Subcutaneous abdominal adipose tissue (tissue), 5 donors: ENCODE results near the gene KIF21B.

ENCODE experiments used
- H3K27ac ChIP-seq: one replicate; pipeline ENCODE4 v1.7.0; 2013; ENCODE audit warnings: low read depth, mild to moderate bottlenecking, inconsistent platforms, low read length, moderate library complexity
- H3K27me3 ChIP-seq, 5 donors: one replicate each; pipeline ENCODE4 v1.7.0; 2013; ENCODE audit warnings: low read length in 5 of 5, inconsistent platforms in 1 of 5; ENCODE audit not compliant: control insufficient read depth in 5 of 5, insufficient read depth in 4 of 5
- H3K36me3 ChIP-seq, 5 donors: one replicate each; pipeline ENCODE4 v1.7.0; 2013; ENCODE audit warnings: low read length in 5 of 5; ENCODE audit not compliant: control insufficient read depth in 5 of 5, insufficient read depth in 5 of 5
- H3K4me1 ChIP-seq, 5 donors: one replicate each; pipeline ENCODE4 v1.7.0; 2013; ENCODE audit warnings: low read length in 5 of 5, mild to moderate bottlenecking in 3 of 5, moderate library complexity in 1 of 5; ENCODE audit not compliant: control insufficient read depth in 5 of 5, insufficient read depth in 5 of 5
- H3K4me3 ChIP-seq, 5 donors: one replicate each; pipeline ENCODE4 v1.7.0; 2013; ENCODE audit warnings: low read length in 5 of 5, low read depth in 1 of 5
- H3K9ac ChIP-seq, 5 donors: one replicate each; pipeline ENCODE4 v1.7.0; 2013; ENCODE audit warnings: low read length in 5 of 5, mild to moderate bottlenecking in 4 of 5, moderate library complexity in 3 of 5
- H3K9me3 ChIP-seq, 5 donors: one replicate each; pipeline ENCODE4 v1.7.0; 2013; ENCODE audit warnings: low read length in 5 of 5; ENCODE audit not compliant: control insufficient read depth in 5 of 5
- donor health status: healthy.
- donor health status: healthy.
- donor health status: healthy.
- donor health status: healthy.
- donor health status: healthy.

KIF21B gene

GRCh38 chr1:200988693-200989092 is 34.8 kb downstream of the KIF21B start:
- Histone ChIP-seq H3K9me3 (no peaks in the 10 kb centered on the region), H3K27ac (no peak overlapping the region), H3K36me3 (peaks cover 0 to 27% (median 0%) of the 10 kb centered on the region in 5 donors), H3K4me1 (peaks cover 0 to 3% (median 0%) of the 10 kb centered on the region in 5 donors), H3K4me3 (no peak overlapping the region), H3K9ac (no peak overlapping the region), H3K27me3 (no peaks in the 10 kb centered on the region)

GRCh38 chr1:200985481-200985880 is 38.0 kb downstream of the KIF21B start:
- Histone ChIP-seq H3K4me1 (no peaks in the 10 kb centered on the region), H3K27me3 (peaks cover 0 to 3% (median 0%) of the 10 kb centered on the region in 5 donors), H3K27ac (no peak overlapping the region), H3K36me3 (peaks cover 0 to 23% (median 0%) of the 10 kb centered on the region in 5 donors), H3K4me3 (no peak overlapping the region), H3K9me3 (no peaks in the 10 kb centered on the region), H3K9ac (no peak overlapping the region)

GRCh38 chr1:200983035-200983561 is 40.4 kb downstream of the KIF21B start:
- H3K9ac ChIP-seq, result no peak overlapping the region
- peaks cover 0 to 18% (median 0%) of the 10 kb centered on the region in 5 donors for H3K36me3 ChIP-seq
- no peak overlapping the region for H3K4me3 ChIP-seq
- H3K4me1 ChIP-seq, result no peaks in the 10 kb centered on the region
- peaks cover 0 to 3% (median 0%) of the 10 kb centered on the region in 5 donors for H3K27me3 ChIP-seq
- peaks cover 0 to 7% (median 4%) of the 10 kb centered on the region in 5 donors for H3K9me3 ChIP-seq
- H3K27ac ChIP-seq, result no peak overlapping the region

GRCh38 chr1:200982071-200982945 is 41.2 kb downstream of the KIF21B start:
- Histone ChIP-seq H3K27ac (no peak overlapping the region), H3K4me3 (no peak overlapping the region), H3K27me3 (peaks cover 0 to 3% (median 0%) of the 10 kb centered on the region in 5 donors), H3K9me3 (peaks cover 0 to 7% (median 4%) of the 10 kb centered on the region in 5 donors), H3K4me1 (no peaks in the 10 kb centered on the region), H3K9ac (no peak overlapping the region), H3K36me3 (peaks cover 0 to 18% (median 0%) of the 10 kb centered on the region in 5 donors)

- peaks cover 0 to 19% (median 0%) of the 10 kb centered on the region in 5 donors for H3K36me3 ChIP-seq
- peaks cover 0 to 3% (median 0%) of the 10 kb centered on the region in 5 donors for H3K27me3 ChIP-seq
- no peaks in the 10 kb centered on the region for H3K4me1 ChIP-seq
- H3K9me3 ChIP-seq, result peaks cover 0 to 7% (median 4%) of the 10 kb centered on the region in 5 donors
- no peak overlapping the region for H3K9ac ChIP-seq
- H3K4me3 ChIP-seq, result no peak overlapping the region
- no peak overlapping the region for H3K27ac ChIP-seq
Observed at GRCh38 chr1:200981278-200981677, 42.2 kb downstream of the KIF21B start.

GRCh38 chr1:200980873-200981272 is 42.6 kb downstream of the KIF21B start:
- H3K9ac ChIP-seq, result no peak overlapping the region
- H3K9me3 ChIP-seq, result peaks cover 0 to 7% (median 4%) of the 10 kb centered on the region in 5 donors
- no peak overlapping the region for H3K27ac ChIP-seq
- peaks cover 0 to 19% (median 0%) of the 10 kb centered on the region in 5 donors for H3K36me3 ChIP-seq
- no peak overlapping the region for H3K4me3 ChIP-seq
- H3K27me3 ChIP-seq, result peaks cover 0 to 3% (median 0%) of the 10 kb centered on the region in 5 donors
- no peaks in the 10 kb centered on the region for H3K4me1 ChIP-seq

GRCh38 chr1:200980452-200980772 is 43.1 kb downstream of the KIF21B start:
- H3K4me1 ChIP-seq, result no peaks in the 10 kb centered on the region
- H3K4me3 ChIP-seq, result no peak overlapping the region
- H3K9me3 ChIP-seq, result peaks cover 0 to 7% (median 4%) of the 10 kb centered on the region in 5 donors
- peaks cover 0 to 3% (median 0%) of the 10 kb centered on the region in 5 donors for H3K27me3 ChIP-seq
- no peak overlapping the region for H3K9ac ChIP-seq
- no peak overlapping the region for H3K27ac ChIP-seq
- H3K36me3 ChIP-seq, result peaks cover 0 to 19% (median 0%) of the 10 kb centered on the region in 5 donors

GRCh38 chr1:200979574-200980451 is 43.7 kb downstream of the KIF21B start:
- H3K36me3 ChIP-seq, result peaks cover 0 to 19% (median 0%) of the 10 kb centered on the region in 5 donors
- H3K9ac ChIP-seq, result no peak overlapping the region
- no peak overlapping the region for H3K27ac ChIP-seq
- no peak overlapping the region for H3K4me3 ChIP-seq
- peaks cover 0 to 3% (median 0%) of the 10 kb centered on the region in 5 donors for H3K27me3 ChIP-seq
- no peaks in the 10 kb centered on the region for H3K4me1 ChIP-seq
- H3K9me3 ChIP-seq, result peaks cover 0 to 7% (median 4%) of the 10 kb centered on the region in 5 donors

GRCh38 chr1:200977071-200977754 is 46.3 kb downstream of the KIF21B start:
- no peak overlapping the region for H3K4me3 ChIP-seq
- H3K4me1 ChIP-seq, result no peaks in the 10 kb centered on the region
- H3K9ac ChIP-seq, result no peak overlapping the region
- H3K9me3 ChIP-seq, result peaks cover 0 to 7% (median 4%) of the 10 kb centered on the region in 5 donors
- no peak overlapping the region for H3K27ac ChIP-seq
- H3K27me3 ChIP-seq, result peaks cover 0 to 3% (median 0%) of the 10 kb centered on the region in 5 donors
- H3K36me3 ChIP-seq, result peaks cover 0 to 20% (median 0%) of the 10 kb centered on the region in 5 donors
